ENCODE data around the gene BCL3. TPM values are rescaled to one million over a fixed set of nuclear protein-coding genes. Genes with fewer than 3 reads are reported as not detected.

The BCL3 gene
- total and polyA plus RNA-seq, 2 of the 4 experiments (the other 2 are of a cell fraction), result 1.6 to 26.0 TPM

- no peak overlapping the region for H3K9ac ChIP-seq (ENCODE audit: low read depth, low read length)
- no peaks in the 10 kb centered on the region for H3K9me3 ChIP-seq (ENCODE audit: control insufficient read depth, insufficient read depth, low read length)
- no peaks in the 10 kb centered on the region for H3K27me3 ChIP-seq (ENCODE audit: control insufficient read depth, insufficient read depth, low read length)
- ATAC-seq (ENCODE audit: low read depth) (no peak), DNase-seq (no peak)
- no peaks in the 10 kb centered on the region for H4K20me1 ChIP-seq (ENCODE audit: insufficient read depth, low read length)
- no peak overlapping the region for H2BK120ac ChIP-seq (ENCODE audit: low read depth, low read length)
- H3K18ac ChIP-seq (ENCODE audit: low read depth, low read length), result no peak overlapping the region
- dilution Hi-C loops (cut with HindIII; ENCODE audit: low sequenced_read_pairs, unreplicated experiment), result no loop called here
- BruUV-seq (replicated peaks), result no TSS peak
- no peak overlapping the region for H3K56ac ChIP-seq (ENCODE audit: extremely low read depth, insufficient read depth, low read length)
- H3K4ac ChIP-seq (ENCODE audit: low read depth, low read length), result no peak overlapping the region
- no peak overlapping the region for H2AK5ac ChIP-seq (ENCODE audit: low read depth, low read length)
- CTCF ChIA-PET, result no interaction called here
- peaks cover 4% of the 10 kb centered on the region for H3K4me1 ChIP-seq (ENCODE audit: control insufficient read depth, insufficient read depth, low read length)
- POLR2A ChIA-PET (ENCODE audit: unreplicated experiment), result no interaction called here
- H3K23ac ChIP-seq (ENCODE audit: low read depth, low read length), result no peak overlapping the region
- no peak overlapping the region for H3K4me2 ChIP-seq (ENCODE audit: low read depth, low read length)
- no peak overlapping the region for H2AFZ ChIP-seq (replicated peaks; ENCODE audit: low read length, poor library complexity)
- H3K27ac ChIP-seq (ENCODE audit: insufficient read depth, low read length), result no peak overlapping the region
- H3K14ac ChIP-seq (replicated peaks; ENCODE audit: low read depth, low read length), result no peak overlapping the region
- H3K4me3 ChIP-seq (ENCODE audit: insufficient read depth, low read depth, low read length), result no peak overlapping the region
- WGBS, 2 experiments (ENCODE audit: extremely low coverage in 2 of 2, insufficient read length in 1 of 2), result 86% methylated on average over 2 of the region's 9 CpGs; no CpG with 5 or more reads in 1 of the 2 experiments
- no peaks in the 10 kb centered on the region for H3K79me1 ChIP-seq (ENCODE audit: low read depth in 1 of 2, low read length in 2 of 2)
- H3K9me1 ChIP-seq (ENCODE audit: insufficient read depth, low read length), result no peaks in the 10 kb centered on the region
- no peak overlapping the region for H2BK20ac ChIP-seq (ENCODE audit: low read depth, low read length)
- intact Hi-C loops (cut with micrococcal nuclease), result no loop called here
- no peak overlapping the region for H2AK9ac ChIP-seq (replicated peaks; ENCODE audit: low read depth, low read length, poor library complexity)
- no peak overlapping the region for H4K91ac ChIP-seq (ENCODE audit: insufficient read depth, low read depth, low read length)
- no peak overlapping the region for H2BK5ac ChIP-seq (ENCODE audit: low read depth, low read length, poor library complexity, severe bottlenecking)
- no peaks in the 10 kb centered on the region for H3K36me3 ChIP-seq (ENCODE audit: control insufficient read depth, insufficient read depth, low read length)
- no peak overlapping the region for H4K5ac ChIP-seq (ENCODE audit: low read depth, low read length)
- no peak for TF ChIP-seq CHD1 (IDR thresholded peaks at IDR 0.05; ENCODE audit: low read depth, low read length)
- no peak for TF ChIP-seq NFE2L2 (IDR thresholded peaks at IDR 0.05; ENCODE audit: low read depth, low read length)
- no peak for TF ChIP-seq RCOR1 (IDR thresholded peaks at IDR 0.05; ENCODE audit: insufficient replicate concordance, low read length)
- no peak for TF ChIP-seq CTCF (conservative IDR thresholded peaks at IDR 0.05; ENCODE audit: low read depth, low read length)
- in situ Hi-C loops (cut with MboI; ENCODE audit: low sequenced_read_pairs), result loop anchor here (25.0 kb wide), 1 partner anchor 230 kb away; no protein-coding TSS in a partner anchor
- no peak overlapping the region for H4K8ac ChIP-seq (ENCODE audit: low read depth in 2 of 2, low read length in 2 of 2)
- H2BK15ac ChIP-seq (ENCODE audit: low read depth, low read length), result no peak overlapping the region
Observed at GRCh38 chr19:44792281-44792680, 43.8 kb downstream of the BCL3 start.
